Hematopoietic multipotent progenitor cell treated with erythropoietin and hydrocortisone succinate and interleukin-3 and kit ligand, for 15 days (in vitro differentiated cells): Measurements from ENCODE around the gene MIX23.
A peak's percentile ranks its signal among the peaks of the same experiment; 100 is the strongest.

Source experiments
- DNase-seq: peaks from one replicate; pipeline ENCODE4 v3.0.0-alpha.2; 2015; ENCODE audit warnings: low spot score

The MIX23 gene

DNA sequence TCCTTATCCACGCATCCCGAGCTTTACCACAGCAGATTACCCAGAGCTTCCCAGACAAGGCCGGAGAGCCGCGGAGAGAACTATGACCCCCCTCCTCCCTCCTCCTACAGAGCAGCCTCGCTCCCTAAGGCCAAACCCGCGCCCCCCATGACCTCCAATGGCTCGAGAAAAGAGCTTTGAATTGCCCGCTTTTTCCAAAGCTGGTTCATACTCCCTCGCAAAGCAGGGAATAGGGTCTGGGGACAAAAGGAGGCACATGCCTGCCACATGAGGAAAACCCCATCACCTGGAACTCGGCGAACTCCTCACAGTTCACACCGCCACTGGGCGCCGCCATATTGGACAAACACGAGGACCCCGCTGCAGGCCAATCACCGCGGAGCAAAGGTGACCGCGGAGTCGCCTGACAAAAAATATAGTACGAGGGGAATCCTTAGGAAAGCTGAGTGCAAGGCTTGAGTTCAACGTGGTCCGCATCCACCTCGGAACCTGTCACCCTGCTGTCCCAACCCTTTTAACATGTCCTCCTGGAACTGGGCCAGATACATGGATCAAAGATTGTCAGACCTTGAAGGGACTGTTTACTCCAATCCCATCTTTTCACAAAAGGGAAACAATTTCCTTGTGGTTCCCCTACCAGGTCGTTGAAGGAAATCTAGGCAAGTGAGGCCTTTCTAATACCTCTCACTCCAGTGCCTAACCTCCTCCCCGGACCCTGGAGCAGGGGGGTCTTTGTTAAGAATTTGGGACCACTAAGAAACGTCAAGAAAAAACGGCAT is at the start of gene MIX23:
MIX23 (minus strand) TSS at position 344 of the 779 bp plus-strand sequence; CDS start at position 337, 7 bp downstream.
- DNase-seq = peak; percentile 89

GRCh38 chr3:122430371-122430770 is 47.3 kb upstream of the MIX23 start:
- no peak for DNase-seq

GRCh38 chr3:122427857-122428471 is 44.9 kb upstream of the MIX23 start:
- DNase-seq = no peak

- no peak for DNase-seq
These were observed 38.8 kb upstream of the MIX23 start for GRCh38 chr3:122421836-122422235.

DNA sequence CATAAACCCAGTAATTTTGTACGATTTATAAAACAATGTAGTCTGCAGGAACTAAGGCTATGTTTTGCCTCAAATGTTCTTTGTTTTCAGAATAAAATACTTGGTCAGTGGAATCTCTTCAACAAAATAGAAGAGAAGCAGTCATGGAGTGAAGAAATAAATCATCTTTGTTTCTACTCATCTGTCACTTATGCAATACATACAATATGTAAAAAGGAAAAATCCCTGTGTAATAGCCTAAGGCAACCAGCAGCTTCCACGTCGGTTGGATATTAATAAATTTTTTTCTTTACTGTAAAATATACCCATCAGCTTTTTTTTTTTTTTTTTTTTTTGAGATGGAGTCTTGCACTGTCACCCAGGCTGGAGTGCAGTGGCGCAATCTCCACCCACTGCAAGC is 38.1 kb upstream of the MIX23 start:
- no peak for DNase-seq

GRCh38 chr3:122416966-122417365 is 33.9 kb upstream of the MIX23 start:
- DNase-seq = no peak

- peak; percentile 99 for DNase-seq
These were observed 33.0 kb upstream of the MIX23 start, which contains the start of gene WDR5B for GRCh38 chr3:122415762-122416654. WDR5B (minus strand) TSS chr3:122416062; CDS start chr3:122415528, 534 bp downstream.

GRCh38 chr3:122415104-122415744 is 32.2 kb upstream of the MIX23 start:
- peak; percentile 63 for DNase-seq

GRCh38 chr3:122414391-122414790 is 31.4 kb upstream of the MIX23 start:
- DNase-seq = no peak

- no peak for DNase-seq
These were observed 27.6 kb upstream of the MIX23 start for GRCh38 chr3:122410639-122411038.

- DNase-seq = no peak
These were observed 27.1 kb upstream of the MIX23 start for GRCh38 chr3:122410111-122410510.

DNA sequence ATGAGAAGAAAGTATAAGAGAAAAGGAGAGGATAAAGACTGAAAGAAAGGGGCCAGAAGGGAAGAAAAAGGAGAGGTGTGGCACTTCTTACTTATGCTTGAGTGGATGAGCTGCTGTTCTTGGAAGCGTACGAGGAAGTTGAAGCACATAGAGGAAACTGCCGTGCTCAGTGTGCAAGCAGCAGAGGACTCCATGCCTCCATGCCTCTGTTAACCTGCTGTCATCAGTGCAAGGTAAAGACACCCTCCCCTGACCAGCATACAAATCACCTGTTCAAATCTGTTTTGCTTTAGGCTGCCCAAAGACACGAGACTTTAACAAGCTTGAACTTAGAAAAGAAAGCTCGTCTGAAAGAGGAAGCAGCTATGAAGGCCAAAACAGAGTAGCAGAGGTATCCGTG is 26.4 kb upstream of the MIX23 start:
- DNase-seq = no peak

GRCh38 chr3:122407946-122408345 is 24.9 kb upstream of the MIX23 start:
- DNase-seq = no peak

- DNase-seq = no peak
These were observed 23.2 kb upstream of the MIX23 start for GRCh38 chr3:122406198-122406597.

DNA sequence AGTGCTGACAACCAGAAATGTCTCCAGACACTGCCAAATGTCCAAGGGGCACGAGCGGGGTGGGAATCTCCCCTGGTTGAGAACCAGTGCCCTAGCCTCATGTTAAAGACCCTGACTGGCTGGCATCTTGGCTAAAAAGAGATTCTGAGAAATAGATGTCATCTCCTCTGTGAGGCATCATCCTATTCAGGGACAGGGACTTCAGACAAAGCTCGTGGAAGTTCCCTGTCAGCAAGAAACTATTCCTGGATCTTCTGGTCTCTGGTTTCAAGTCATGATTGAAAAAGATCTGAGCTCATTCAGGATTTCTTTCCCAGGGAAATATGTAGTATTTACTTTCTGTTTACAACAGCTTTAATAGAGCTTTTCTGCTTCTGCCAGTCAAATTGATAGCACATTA is 22.0 kb upstream of the MIX23 start:
- DNase-seq = no peak

GRCh38 chr3:122403489-122403888 is 20.5 kb upstream of the MIX23 start:
- DNase-seq = no peak

GRCh38 chr3:122398920-122399319 is 15.9 kb upstream of the MIX23 start:
- no peak for DNase-seq

- no peak for DNase-seq
These were observed 14.2 kb upstream of the MIX23 start for GRCh38 chr3:122397201-122397600.

DNA sequence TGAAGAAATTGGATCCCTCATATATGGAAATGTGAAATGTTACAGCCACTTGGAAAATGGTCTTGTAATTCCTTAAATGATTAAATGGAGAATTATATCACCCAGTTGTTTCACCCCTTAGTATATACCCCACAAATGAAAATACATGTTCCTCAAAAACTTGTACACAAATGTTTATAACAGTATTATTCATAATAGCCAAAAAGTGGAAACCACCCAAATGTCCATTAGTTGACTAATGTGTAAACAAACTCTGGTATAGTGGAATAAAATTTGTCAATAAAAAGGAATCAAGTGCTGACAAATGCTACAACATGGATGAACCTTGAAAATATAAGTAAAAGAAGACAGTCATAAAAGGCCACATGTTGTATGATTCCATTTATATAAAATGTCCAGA is 13.5 kb upstream of the MIX23 start:
- DNase-seq = no peak

DNA sequence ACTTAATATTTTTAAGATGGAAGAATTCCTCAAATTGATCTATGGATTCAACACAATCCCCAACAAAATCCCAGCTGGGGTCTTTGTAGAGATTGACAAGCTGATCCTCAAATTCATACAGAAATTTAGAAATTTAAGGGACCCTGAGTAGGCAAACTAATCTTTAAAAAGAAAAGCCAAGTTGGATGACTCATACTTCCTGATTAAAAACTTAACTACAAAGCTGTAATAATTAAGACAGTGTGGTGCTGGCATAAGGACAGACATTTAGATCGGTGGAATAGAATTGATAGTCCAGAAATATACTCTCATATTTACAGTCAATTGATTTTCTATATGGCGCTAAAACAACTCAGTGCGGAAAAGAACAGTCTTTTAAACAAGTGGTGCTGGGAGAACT is 12.6 kb upstream of the MIX23 start:
- no peak for DNase-seq

GRCh38 chr3:122394173-122394572 is 11.1 kb upstream of the MIX23 start:
- DNase-seq = no peak
